Measurements from ENCODE around the gene PRDM1. TPM values are rescaled to one million over a fixed set of nuclear protein-coding genes. Genes with fewer than 3 reads are reported as not detected.

Gene PRDM1
- total and polyA plus RNA-seq, 2 of the 13 experiments (the other 11 are each of a cell fraction or from before 2014, with no cell fraction given): 0.13 TPM; not detected in 1

DNA sequence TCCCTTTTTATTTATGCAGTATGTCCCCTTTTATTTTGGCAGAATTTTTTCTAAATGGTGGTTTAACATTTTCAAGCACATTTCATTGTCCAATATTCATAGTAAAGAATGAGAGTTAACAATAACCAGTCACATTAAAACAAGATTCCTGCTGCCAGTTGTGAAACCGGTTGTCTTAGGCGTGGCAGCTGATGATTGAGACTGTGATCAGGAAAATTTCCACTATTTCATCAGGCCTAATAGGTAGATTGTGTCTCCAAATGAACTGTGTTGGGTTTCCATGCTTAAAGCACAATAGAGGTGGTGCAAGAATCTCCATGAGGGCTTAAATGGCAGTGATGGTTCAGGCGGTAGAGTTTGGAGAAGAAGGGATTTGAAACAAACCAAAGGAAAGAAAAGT lies 15.3 kb downstream of the PRDM1 start:
- FAIRE-seq: no peak
- intact Hi-C loops (cut with micrococcal nuclease; ENCODE audit: unreplicated experiment) (no loop called here), in situ Hi-C loops (cut with HindIII; ENCODE audit: extremely low pct_ligation_motif_present, low pct_unique_long_range_greater_than_20kb) (no loop called here)
- Histone ChIP-seq H2AFZ (ENCODE audit: low read length) (no peak overlapping the region), H3K4me2 (ENCODE audit: low read depth, low read length) (no peak overlapping the region), H3K27me3 (ENCODE audit: control insufficient read depth in 1 of 2, insufficient read depth in 2 of 2, low read length in 2 of 2) (peaks cover 0 to 62% of the 10 kb centered on the region in 2 experiments; a peak in 3 of 5 replicates), H4K20me1 (ENCODE audit: insufficient read depth, low read length) (no peaks in the 10 kb centered on the region), H3K4me3 (replicated peaks in 1 of 3; ENCODE audit: insufficient read depth in 1 of 3, low read depth in 2 of 3, low read length in 3 of 3) (no peak overlapping the region), H3K36me3 (replicated peaks in 1 of 2; ENCODE audit: control insufficient read depth in 1 of 2, insufficient read depth in 2 of 2, low read length in 2 of 2) (no peaks in the 10 kb centered on the region), H3K4me1 (ENCODE audit: insufficient read depth, low read length) (peaks cover 6% of the 10 kb centered on the region; the same call in 1 of the 2 replicates), H3K79me2 (ENCODE audit: insufficient read depth, low read length) (no peaks in the 10 kb centered on the region), H3K9me3 (ENCODE audit: low read length) (no peaks in the 10 kb centered on the region), H3K9ac (ENCODE audit: insufficient read depth, low read depth, low read length) (no peak overlapping the region), H3K27ac (ENCODE audit: extremely low read length, insufficient read depth, low read length) (no peak overlapping the region)
- no peak for DNase-seq (ENCODE audit: low spot score)
- TF ChIP-seq ZBTB43 (CRISPR knock-in tag; conservative IDR thresholded peaks at IDR 0.05): no peak
- no peak for TF ChIP-seq NFE2L2 (IDR thresholded peaks at IDR 0.05; ENCODE audit: low read length)
- TF ChIP-seq IKZF4 (CRISPR knock-in tag; IDR thresholded peaks at IDR 0.05; ENCODE audit: borderline replicate concordance, low read depth, not compliant biosample characterization): no peak
- no peak for TF ChIP-seq MAFG (CRISPR knock-in tag; IDR thresholded peaks at IDR 0.05)
- no peak for TF ChIP-seq ZNF33A (CRISPR knock-in tag; IDR thresholded peaks at IDR 0.05; ENCODE audit: borderline replicate concordance)
- TF ChIP-seq, protein P1, sequence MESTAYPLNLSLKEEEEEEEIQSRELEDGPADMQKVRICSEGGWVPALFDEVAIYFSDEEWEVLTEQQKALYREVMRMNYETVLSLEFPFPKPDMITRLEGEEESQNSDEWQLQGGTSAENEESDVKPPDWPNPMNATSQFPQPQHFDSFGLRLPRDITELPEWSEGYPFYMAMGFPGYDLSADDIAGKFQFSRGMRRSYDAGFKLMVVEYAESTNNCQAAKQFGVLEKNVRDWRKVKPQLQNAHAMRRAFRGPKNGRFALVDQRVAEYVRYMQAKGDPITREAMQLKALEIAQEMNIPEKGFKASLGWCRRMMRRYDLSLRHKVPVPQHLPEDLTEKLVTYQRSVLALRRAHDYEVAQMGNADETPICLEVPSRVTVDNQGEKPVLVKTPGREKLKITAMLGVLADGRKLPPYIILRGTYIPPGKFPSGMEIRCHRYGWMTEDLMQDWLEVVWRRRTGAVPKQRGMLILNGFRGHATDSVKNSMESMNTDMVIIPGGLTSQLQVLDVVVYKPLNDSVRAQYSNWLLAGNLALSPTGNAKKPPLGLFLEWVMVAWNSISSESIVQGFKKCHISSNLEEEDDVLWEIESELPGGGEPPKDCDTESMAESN (CRISPR knock-in tag; conservative IDR thresholded peaks at IDR 0.05): no peak
- CTCF ChIA-PET (ENCODE audit: low intra/inter-chr PET ratio, low total read pairs): no interaction called here
- ATAC-seq: no peak
- 36% methylated on average over 3 of the region's 3 CpGs for WGBS (ENCODE audit: low lambda C conversion rate)
- POLR2A ChIA-PET: no interaction called here
- BruUV-seq (replicated peaks): no TSS peak
